NCI-H82 (cell line): ENCODE measurements around the gene CNKSR3.

ENCODE experiments used
- DNase-seq: peaks from one replicate; lab custom pipeline; 2025; lab: John Stamatoyannopoulos, UW

Gene CNKSR3

GRCh38 chr6:154479351-154479769, 31.1 kb downstream of the CNKSR3 start:
- no peak for DNase-seq

- DNase-seq = no peak
Observed at GRCh38 chr6:154478701-154479060, 31.8 kb downstream of the CNKSR3 start.

DNA sequence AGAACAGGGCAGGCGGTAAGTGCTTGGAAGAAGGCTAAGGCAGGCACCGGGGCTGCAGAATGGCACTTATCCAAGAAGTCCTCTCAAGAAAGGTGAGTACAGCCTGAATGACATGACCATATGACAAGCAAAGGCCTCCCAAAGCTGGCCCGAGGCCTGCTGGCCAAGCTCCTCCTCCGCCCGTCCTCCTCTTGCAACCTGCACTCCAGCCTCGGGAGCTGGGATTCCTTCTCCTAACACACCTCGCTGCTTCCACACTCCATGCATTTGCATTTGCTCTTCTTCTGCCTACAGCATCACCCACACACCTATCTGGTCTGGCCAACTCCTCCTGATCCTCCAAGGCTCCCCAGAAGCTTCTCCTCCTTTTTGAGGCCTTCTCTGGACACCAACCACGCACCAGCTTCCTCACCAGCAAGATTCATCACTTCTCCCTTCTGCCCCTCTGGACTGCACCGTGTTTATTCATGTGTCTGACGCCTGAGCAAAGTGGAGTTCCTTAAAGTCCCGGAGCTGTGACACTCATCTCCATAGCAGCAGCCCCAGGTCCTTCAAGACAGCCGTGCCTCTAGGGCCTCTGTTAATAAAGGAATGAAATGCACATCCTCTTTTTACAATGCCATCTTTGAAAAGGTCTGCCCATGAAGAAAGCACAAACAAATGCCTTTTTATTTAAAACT, 32.3 kb downstream of the CNKSR3 start:
- no peak for DNase-seq

- no peak for DNase-seq
Observed at GRCh38 chr6:154476494-154476893, 34.0 kb downstream of the CNKSR3 start.

- DNase-seq = no peak
Observed at GRCh38 chr6:154474648-154475428, 35.6 kb downstream of the CNKSR3 start.

GRCh38 chr6:154473324-154473723, 37.2 kb downstream of the CNKSR3 start:
- no peak for DNase-seq

- no peak for DNase-seq
Observed at GRCh38 chr6:154471609-154472362, 38.7 kb downstream of the CNKSR3 start.

GRCh38 chr6:154469306-154469935, 41.1 kb downstream of the CNKSR3 start:
- no peak for DNase-seq

GRCh38 chr6:154468760-154469159, 41.7 kb downstream of the CNKSR3 start:
- DNase-seq = no peak

- DNase-seq = no peak
Observed at GRCh38 chr6:154466971-154467679, 43.4 kb downstream of the CNKSR3 start.

- no peak for DNase-seq
Observed at GRCh38 chr6:154466139-154466538, 44.3 kb downstream of the CNKSR3 start.

DNA sequence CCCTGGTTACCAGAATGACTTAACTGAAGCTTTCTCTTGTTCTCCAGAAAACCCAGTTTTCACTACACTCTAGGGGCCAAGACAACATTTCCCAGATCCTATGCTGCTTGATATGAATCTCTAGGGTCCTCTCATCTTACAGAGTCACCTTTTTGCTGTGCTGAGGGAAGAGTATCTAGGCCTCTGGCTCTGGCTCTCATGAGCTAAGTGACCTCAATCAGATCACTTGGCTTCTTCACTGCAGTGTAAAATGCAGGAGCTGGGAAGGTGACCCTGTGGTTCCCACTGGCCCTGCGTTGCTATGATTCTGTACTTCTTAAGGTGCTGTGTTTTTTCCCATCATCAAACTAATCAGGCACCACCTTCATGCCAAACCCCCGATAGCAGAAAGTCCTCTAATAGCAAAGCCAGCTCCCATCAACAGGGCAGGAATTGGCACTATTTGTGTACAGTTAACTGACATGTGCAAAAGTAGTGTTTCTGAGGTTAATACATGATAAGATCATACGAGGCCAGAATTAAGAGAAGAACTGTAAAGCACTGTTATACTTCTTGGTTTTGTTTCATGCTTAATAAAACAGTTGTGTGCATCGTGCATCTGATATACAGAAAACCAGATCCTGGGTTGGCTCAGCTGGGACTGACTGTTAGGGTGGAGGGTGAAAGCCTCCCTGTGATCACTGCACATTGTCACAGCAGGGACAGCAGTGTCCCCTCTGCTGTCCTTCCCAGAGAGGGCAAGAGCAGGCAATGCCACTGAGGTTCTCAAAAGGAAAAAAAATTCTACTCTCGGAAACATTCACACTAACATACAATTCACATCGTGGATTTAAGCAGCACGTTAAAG, 46.7 kb downstream of the CNKSR3 start:
- DNase-seq = no peak

DNA sequence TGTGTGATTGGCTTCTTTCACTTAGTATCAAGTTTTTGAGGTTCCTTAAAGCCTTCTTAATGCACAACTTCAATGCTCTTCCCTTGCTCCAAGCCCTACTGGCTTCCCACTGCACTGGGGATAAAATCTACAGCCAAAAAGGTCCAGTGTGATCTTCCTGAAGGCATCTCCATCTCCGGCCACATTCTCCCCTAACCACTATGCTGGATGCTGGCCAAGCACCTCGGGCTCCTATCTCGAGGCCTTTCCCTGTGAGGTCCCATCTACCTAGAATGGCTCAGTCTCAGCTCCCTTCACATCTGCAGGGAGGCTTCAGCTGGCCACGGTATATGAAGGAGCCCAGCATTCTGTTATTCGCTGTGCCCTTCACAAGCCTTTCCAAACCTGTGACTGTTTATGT, 48.1 kb downstream of the CNKSR3 start:
- no peak for DNase-seq

DNA sequence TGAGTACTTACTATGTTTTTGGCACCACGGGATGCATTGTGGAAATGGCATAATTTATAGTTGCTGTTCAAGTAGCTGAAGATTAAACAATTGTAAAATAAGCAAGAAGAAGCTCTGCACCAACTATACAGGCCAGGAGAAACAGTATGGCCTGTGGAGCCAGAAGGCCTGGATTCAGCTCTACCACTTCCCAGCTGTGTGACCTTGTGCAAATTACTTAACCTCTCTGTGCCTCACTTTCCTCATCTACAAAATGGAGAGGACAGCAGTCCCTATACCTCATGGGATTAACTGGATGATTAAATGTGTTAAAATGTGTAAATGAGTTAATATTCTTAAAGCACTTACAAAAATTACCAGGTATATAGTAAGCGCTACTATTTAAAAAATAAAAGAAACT, 49.1 kb downstream of the CNKSR3 start:
- no peak for DNase-seq

DNA sequence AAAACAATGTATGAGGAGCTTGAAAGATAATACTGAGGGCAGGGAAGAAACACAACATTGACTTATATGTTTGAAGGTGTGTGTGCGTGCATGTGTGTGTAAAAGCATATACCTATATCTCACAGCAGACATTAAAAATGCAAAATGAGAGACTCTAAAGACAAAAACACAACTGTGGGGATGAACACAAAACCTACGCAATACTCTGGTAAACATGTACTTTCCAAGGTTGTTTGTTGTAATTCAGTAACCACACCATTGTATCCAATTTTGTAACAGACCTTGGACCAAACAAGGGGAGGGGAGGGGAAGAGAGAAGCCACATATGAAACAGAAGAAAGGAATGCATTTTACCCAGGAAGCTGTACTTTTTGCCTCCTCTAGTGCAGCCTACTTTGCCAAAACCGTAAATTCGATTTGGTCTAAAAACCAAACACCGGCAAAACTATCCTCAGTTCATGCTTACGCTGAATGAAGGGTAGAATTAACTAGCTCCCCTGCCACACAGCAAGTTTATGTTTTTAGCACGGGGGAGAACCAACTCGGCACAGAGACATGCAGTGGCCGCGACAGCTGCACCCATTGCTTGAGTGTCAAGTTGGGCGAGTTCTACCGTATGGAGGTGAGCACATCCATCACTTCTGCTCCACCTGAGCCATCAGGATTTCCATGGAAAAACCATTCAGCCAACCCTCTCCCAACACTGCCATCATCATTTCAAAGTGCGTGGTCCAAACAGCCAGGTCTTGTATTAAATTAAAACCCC, 50.0 kb downstream of the CNKSR3 start:
- no peak for DNase-seq

DNA sequence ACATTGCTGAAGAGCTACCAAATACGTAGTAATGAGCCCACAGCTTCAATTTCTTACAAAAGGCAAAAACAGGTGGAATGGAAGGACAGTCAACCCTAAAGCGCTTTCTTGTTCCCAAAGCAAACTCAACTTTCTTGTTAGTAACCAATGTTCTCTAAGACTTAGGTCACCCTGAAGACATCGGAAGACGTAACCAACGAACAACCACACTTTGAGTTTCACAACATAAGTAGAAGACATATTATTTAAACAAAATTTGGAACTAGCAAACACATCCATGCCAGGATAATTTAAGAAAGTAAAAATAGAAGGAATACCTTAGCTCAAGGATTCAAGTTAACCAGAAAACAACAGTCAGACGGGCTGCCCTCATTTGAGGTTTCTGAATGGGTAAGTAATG, 51.0 kb downstream of the CNKSR3 start:
- no peak for DNase-seq

DNA sequence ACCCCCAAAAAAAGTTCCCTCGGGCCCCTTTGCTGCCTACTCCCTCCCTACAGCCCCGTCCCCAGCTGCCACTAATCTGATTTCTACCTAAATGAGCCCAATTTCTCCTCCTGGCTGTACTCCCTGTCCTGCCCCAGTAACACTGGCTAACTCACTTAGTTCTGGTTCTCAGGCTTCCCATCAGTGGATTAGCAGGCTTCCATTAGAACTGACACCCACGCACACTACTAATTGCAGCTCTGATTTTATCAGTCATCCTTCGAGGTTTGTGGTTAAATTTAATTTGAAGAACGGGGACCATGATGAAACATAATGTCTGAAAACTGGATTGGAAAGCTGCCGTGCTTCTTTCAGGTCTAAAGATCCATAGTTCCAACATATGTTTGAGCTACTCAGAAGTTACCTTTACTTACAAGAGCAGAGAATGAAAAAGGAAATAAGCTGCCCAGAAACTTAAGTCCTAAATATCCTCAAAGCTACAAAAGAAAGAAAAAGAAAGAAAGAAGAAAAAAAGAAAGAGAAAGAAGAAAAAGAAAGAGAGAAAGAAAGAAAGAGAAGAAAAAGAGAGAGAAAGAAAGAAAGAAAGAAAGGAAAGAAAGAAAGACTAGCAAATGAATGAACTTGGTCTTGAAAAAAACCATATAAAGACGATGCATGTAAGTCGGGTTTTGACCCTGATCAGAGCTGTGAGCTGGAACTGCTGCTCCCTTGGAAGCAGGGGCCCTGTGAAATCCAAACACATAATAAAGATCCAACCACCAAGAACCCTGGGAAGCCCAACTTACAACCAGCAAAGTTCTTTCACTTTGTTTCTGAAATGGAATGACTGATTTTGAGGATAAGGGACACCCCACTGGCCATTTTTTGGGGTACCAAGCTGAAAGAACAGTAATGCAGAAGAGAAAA, 51.7 kb downstream of the CNKSR3 start:
- no peak for DNase-seq

GRCh38 chr6:154457881-154458284, 52.6 kb downstream of the CNKSR3 start:
- DNase-seq = no peak
